ENCODE results near the gene PPP2R2C.

DNA sequence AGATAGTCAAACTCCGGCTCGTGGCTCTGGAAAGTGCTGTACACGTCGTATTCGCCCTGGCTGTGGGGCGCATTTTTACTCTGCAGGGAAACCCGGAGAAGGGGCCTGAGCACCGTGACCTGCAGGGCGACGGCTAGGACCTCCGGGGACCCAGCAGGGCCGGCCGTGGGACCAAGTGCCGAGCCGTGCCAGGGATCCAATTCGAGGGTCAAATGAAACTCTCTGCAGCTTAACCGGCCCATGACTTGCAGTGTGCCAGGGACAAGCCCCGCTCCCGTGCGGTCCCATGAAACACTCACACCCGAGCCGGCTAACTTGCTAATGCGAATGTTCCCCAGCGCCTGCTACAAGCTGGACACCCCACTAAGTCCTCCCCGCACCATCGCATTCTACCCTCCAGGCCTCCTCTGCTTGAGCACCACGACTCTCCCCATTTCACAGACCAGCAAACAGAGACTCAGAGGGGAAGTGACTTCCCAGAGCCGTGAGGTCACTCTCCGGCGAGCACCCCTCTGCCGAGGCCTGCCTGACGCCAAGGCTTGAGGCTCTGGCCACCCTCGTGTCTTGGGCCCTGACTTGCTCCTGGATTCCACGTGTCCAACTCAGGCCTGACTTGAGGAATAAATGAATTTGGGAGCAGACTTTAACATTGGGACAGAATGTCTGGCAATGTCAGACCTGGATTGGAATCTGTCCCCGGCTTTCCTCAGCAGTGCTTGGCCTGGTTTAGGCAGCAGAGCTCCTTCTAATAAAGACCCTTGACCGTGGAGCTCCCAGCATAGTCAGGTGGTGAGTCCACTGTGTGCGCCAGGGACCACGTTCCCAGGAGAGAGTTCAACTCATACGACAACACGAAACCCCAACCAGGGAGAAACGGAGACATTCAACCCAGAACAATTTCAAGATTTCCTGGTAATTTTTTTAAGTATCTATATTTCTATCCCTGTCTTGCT lies 93.6 kb downstream of the PPP2R2C start:
- TF ChIP-seq CTCF (IDR thresholded peaks at IDR 0.05; ENCODE audit: low read depth, low read length) = no peak
- no peak for TF ChIP-seq POLR2A (IDR thresholded peaks at IDR 0.05; ENCODE audit: extremely low read depth, insufficient read length)

All from NB4 (cell line).